ENCODE results near the gene PTK6.
"Not testable (repeated sequence)": the region's sequence is repeated elsewhere in the genome, so short reads cannot be mapped to it uniquely, and the experiment has no call there.

Gene PTK6

GRCh38 chr20:63495167-63495720, 41.9 kb downstream of the PTK6 start:
- DNase-seq (ENCODE audit: low read depth in 2 of 2): no peak

GRCh38 chr20:63494420-63495166, 42.6 kb downstream of the PTK6 start:
- no peak for DNase-seq (ENCODE audit: low read depth in 2 of 2)

- DNase-seq (ENCODE audit: low read depth in 2 of 2): no peak
Measured at GRCh38 chr20:63494084-63494419, 43.1 kb downstream of the PTK6 start.

GRCh38 chr20:63493563-63494020, 43.6 kb downstream of the PTK6 start:
- DNase-seq (ENCODE audit: low read depth in 2 of 2): no peak

- no peak for DNase-seq (ENCODE audit: low read depth in 2 of 2)
Measured at GRCh38 chr20:63492982-63493381, 44.2 kb downstream of the PTK6 start.

GRCh38 chr20:63492518-63492917, 44.7 kb downstream of the PTK6 start:
- no peak for DNase-seq (ENCODE audit: low read depth in 2 of 2)

DNA sequence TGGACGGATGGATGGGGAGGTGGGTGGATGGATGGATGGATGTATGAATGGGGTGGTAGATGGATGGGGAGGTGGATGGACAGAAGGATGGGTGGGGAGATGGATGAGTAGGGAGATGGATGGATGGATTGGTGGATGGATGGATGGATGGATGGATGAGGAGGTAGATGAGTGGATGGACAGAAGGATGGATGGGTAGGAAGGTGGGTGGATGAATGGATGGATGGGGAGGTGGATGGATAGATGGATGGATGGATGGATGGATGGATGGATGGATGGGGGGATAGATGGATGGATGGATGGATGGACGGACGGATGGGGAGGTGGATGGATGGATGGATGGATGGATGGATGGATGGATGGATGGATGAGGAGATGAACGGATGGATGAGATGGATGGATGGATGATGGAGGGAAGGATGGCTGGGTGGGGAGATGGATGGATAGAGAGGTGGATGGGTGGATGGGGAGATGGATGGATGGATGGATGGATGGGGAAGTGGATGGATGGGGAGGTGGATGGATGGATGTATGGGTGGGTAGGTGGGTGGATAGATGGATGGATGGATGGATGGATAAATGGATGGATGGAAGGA, 45.4 kb downstream of the PTK6 start:
- DNase-seq (ENCODE audit: low read depth in 2 of 2): no peak

DNA sequence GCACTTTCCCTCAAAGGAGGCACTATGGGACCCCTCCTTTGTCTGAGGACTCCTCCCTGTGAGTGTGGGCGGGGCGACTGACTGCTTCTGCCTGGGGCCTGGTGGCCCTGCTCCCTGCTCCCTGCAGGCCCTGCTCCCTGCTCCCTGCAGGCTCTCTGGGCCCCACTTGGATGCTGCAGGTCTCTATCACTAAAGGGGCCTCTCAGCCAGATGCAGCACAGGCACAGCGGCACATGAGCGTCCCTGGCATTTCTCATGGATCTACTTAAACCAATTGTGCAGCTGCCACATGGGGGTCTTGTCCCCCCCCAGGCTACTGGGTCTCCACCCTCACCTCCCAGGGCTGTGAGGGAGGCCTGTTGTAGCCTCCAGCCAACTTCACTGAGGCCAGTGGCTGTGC, 46.1 kb downstream of the PTK6 start:
- DNase-seq (ENCODE audit: low read depth in 2 of 2): no peak

GRCh38 chr20:63490416-63490815, 46.8 kb downstream of the PTK6 start:
- no peak for DNase-seq (ENCODE audit: low read depth in 2 of 2)

DNA sequence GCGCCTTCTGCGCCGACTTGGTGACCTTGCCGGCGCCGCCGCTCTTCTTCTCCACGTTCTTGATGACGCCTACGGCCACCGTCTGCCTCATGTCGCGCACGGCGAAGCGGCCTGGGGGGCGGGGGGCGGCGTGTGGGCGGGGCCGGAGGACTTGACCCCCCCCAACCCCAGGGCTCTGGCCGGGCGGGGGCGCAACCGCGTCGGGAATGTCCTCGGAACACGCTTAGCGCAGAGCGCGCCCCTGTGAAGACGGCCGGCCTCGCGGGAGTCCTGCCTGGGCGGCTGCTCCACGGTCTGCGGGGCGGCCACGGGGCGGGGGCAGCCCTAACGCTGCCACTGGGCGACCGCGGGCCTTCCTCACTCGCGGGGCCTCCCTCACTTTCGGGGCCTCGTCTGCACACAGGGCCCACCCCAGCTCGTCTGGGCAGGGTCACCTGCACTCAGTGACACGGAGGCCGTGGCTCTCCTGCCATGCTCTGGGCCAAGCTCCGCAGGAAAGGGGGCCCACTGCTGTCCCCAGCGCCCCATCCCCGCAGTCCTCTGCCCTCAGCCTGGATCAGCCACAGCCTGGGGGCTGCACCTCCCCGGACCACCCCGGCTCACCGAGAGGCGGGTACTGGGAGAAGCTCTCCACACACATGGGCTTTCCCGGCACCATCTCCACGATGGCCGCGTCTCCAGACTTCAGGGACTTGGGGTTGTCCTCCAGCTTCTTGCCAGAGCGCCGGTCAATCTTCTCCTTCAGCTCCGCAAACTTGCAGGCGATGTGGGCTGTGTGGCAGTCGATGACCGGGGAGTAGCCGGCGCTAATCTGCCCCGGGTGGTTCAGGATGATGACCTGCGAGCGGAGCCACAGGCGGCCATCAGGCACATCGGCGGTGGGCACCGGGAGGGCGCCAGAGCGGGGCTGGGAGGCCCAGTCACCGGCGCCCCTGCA, 48.6 kb downstream of the PTK6 start:
- DNase-seq (ENCODE audit: low read depth in 2 of 2): no peak

DNA sequence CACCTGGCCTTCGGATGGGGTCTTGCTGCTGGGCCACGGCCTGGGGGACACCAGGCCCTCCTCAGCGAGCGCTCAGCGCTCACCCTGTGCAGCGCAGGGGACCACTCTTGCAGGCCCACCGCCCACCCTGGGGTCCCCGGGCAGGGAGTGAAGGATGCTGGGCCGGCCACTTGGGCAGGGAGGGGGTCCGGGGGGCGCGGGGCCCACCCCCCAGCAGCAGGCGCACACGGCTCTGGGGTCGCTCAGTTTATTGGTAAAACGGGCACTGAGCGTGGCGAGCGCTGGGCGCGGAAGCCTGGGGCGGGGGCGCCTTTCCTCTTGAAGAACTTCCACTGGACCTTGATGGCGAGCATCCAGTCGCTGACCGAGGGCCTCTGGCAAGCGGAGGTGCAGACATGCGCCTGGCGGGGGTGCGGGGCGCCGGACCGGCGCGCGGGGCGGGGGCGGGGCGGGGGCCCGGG, 49.4 kb downstream of the PTK6 start:
- no peak for DNase-seq (ENCODE audit: low read depth in 2 of 2)

DNA sequence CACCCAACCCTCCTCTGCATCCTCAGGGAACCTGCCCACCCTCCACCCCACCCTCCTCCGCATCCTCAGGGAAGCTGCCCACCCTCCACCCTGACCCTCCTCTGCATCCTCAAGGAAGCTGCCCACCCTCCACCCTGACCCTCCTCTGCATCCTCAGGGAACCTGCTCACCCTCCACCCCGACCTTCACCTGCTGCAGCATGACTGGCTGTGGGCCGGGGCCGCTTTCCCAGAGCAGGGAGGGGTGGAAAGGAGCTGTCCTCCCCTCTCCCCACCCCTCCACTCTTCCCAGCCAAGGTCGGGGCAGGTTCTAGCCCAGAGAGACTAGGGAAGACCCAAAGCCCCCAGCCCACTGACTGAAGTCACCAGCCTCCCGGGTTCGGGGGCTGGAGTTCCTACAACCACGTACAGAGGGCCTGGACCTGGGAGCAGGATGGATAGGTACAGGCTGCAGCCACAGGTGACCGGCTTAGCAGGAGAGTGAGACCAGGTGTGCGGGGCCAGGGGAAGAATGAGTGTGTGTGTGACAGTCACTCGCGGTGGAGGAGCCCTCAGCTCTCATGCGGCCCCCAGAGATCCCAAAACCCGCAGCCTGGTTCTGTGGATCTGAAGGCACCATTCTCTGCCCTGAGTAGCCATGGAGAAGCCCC, 49.9 kb downstream of the PTK6 start:
- no peak for DNase-seq (ENCODE audit: low read depth in 2 of 2)

- no peak for DNase-seq (ENCODE audit: low read depth in 2 of 2)
Measured at GRCh38 chr20:63486300-63486855, 50.8 kb downstream of the PTK6 start.

GRCh38 chr20:63484651-63485403, 52.3 kb downstream of the PTK6 start:
- DNase-seq (ENCODE audit: low read depth in 2 of 2): no peak

GRCh38 chr20:63484236-63484635, 52.9 kb downstream of the PTK6 start:
- DNase-seq (ENCODE audit: low read depth in 2 of 2): no peak

DNA sequence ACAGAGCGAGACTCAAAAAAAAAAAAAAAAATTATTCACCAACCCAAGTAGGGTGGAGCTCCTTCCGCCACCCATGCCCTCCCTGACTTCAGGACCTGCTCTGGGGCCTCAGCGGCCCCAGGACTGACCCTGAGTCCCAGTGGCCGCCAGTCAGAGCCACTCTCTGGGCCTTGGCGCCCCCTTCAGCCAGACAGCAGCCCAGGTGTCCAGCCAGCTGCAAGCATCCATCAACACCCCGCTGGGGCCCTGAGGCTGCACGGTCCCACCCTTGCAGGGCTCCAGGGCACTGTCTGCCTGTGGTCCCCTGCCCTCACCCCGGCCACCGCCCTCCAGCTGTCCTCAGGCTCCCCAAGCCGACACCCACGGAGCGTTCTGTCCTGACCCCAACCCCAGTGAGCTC, 53.3 kb downstream of the PTK6 start:
- DNase-seq (ENCODE audit: low read depth in 2 of 2): no peak

DNA sequence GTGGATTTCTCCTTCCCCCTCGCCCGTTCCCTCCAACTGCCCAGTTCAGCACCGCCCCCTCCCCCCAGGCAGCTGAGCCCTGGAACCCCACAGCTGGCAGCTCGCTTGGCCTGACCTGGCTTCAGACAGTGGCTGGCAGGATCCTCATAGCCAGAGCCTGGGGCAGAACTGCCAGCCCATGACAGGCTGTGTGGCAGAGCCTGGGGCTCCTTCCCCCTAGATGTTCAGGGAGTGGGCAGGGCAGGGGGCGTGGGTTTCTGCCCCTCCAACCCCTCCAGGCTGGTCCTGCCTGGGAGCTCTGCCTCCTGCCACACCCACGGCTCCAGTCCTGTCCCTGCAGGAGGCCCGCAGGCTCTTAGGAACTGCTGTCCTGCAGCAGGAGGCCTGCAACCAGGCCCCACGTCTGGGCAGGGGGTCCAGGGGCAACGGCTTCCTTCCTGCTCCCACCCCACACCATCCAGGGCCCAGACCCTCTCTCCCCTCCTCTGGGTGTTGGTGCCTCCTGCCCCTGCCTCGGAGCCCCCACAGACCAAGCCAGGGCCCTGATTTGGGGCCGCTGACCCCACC, 55.1 kb downstream of the PTK6 start:
- no peak for DNase-seq (ENCODE audit: low read depth in 2 of 2)

DNA sequence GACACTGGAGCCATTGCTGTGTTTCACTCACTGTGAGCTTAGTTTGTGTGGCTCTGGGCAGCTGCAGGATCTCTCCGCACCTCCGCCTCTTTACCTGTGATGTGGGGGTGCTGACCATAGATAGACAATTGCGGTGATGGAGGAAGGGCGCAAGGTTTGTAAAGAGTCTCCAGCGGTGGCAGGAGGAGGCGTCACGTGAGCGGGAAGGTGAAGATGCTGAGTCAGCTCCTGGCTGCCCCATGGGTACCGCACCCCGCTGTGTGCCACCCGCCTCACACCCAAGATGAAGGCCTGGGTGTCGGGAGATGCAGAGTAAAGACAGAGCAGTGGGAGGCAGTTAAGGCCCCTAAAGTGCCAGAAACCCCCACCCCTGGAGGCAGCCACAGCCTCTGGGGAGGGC, 55.7 kb downstream of the PTK6 start:
- no peak for DNase-seq (ENCODE audit: low read depth in 2 of 2)

GRCh38 chr20:63479695-63480419, 57.3 kb downstream of the PTK6 start:
- DNase-seq (ENCODE audit: low read depth in 2 of 2): not testable (repeated sequence)
